ENCODE data around the gene TAS2R46.

DNA sequence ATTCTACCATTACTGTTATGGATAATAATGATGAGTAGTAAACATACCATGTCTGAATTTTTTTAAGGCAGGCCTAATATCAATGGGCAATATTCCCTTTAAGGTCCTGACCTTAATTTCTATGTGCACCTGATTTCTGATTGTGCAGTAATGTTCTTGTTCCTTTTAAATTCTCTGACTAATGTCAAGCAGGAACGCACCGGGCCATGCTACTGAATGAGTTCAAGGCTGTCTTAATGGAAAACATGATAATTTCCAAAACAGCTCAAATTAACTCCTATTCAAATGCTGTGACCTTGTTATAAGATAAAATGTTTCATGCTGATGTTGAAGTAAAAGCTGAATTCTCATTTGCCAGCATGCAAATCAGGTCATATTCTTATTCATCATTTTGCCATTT is 6.8 kb downstream of the TAS2R46 start:
- TF ChIP-seq, protein P1, sequence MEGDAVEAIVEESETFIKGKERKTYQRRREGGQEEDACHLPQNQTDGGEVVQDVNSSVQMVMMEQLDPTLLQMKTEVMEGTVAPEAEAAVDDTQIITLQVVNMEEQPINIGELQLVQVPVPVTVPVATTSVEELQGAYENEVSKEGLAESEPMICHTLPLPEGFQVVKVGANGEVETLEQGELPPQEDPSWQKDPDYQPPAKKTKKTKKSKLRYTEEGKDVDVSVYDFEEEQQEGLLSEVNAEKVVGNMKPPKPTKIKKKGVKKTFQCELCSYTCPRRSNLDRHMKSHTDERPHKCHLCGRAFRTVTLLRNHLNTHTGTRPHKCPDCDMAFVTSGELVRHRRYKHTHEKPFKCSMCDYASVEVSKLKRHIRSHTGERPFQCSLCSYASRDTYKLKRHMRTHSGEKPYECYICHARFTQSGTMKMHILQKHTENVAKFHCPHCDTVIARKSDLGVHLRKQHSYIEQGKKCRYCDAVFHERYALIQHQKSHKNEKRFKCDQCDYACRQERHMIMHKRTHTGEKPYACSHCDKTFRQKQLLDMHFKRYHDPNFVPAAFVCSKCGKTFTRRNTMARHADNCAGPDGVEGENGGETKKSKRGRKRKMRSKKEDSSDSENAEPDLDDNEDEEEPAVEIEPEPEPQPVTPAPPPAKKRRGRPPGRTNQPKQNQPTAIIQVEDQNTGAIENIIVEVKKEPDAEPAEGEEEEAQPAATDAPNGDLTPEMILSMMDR (IDR thresholded peaks at IDR 0.05): no peak
- no peak for TF ChIP-seq EZH2 (IDR thresholded peaks at IDR 0.05; ENCODE audit: borderline replicate concordance, insufficient read depth, low read depth, low read length, poor library complexity, severe bottlenecking)
